ENCODE measurements around the gene ZBTB7C.

- no peak for TF ChIP-seq SUZ12 (IDR thresholded peaks at IDR 0.05)
- no peak for TF ChIP-seq CTBP1 (IDR thresholded peaks at IDR 0.05; ENCODE audit: borderline replicate concordance)
Observed at GRCh38 chr18:48300463-48300961, 108.7 kb downstream of the ZBTB7C start.
